Hepatocyte (in vitro differentiated cells): ENCODE data around the gene ZCCHC3.

ENCODE experiments used
- EZH2 ChIP-seq: fragments of 200-600 bp; sonication (generic); IDR thresholded peaks from 2 replicates; pipeline ENCODE4 v1.6.1; 2016; ENCODE audit warnings: antibody characterized with exemption, mild to moderate bottlenecking, borderline replicate concordance
- TF ChIP-seq, protein P1 (sequence below): fragments of 200-600 bp; sonication (generic); IDR thresholded peaks from 2 replicates; pipeline ENCODE4 v1.5.1; 2016; ENCODE audit warnings: antibody characterized with exemption, mild to moderate bottlenecking; ENCODE audit not compliant: poor library complexity

- TF ChIP-seq, protein P1, sequence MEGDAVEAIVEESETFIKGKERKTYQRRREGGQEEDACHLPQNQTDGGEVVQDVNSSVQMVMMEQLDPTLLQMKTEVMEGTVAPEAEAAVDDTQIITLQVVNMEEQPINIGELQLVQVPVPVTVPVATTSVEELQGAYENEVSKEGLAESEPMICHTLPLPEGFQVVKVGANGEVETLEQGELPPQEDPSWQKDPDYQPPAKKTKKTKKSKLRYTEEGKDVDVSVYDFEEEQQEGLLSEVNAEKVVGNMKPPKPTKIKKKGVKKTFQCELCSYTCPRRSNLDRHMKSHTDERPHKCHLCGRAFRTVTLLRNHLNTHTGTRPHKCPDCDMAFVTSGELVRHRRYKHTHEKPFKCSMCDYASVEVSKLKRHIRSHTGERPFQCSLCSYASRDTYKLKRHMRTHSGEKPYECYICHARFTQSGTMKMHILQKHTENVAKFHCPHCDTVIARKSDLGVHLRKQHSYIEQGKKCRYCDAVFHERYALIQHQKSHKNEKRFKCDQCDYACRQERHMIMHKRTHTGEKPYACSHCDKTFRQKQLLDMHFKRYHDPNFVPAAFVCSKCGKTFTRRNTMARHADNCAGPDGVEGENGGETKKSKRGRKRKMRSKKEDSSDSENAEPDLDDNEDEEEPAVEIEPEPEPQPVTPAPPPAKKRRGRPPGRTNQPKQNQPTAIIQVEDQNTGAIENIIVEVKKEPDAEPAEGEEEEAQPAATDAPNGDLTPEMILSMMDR, result no peak
- no peak for TF ChIP-seq EZH2
Observed at GRCh38 chr20:310645-311044, 13.3 kb downstream of the ZCCHC3 start.
